Measurements from ENCODE around the gene NUMBL.

GRCh38 chr19:40650749-40651305, 39.6 kb downstream of the NUMBL start:
- TF ChIP-seq, protein P1, sequence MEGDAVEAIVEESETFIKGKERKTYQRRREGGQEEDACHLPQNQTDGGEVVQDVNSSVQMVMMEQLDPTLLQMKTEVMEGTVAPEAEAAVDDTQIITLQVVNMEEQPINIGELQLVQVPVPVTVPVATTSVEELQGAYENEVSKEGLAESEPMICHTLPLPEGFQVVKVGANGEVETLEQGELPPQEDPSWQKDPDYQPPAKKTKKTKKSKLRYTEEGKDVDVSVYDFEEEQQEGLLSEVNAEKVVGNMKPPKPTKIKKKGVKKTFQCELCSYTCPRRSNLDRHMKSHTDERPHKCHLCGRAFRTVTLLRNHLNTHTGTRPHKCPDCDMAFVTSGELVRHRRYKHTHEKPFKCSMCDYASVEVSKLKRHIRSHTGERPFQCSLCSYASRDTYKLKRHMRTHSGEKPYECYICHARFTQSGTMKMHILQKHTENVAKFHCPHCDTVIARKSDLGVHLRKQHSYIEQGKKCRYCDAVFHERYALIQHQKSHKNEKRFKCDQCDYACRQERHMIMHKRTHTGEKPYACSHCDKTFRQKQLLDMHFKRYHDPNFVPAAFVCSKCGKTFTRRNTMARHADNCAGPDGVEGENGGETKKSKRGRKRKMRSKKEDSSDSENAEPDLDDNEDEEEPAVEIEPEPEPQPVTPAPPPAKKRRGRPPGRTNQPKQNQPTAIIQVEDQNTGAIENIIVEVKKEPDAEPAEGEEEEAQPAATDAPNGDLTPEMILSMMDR (IDR thresholded peaks at IDR 0.05): no peak
- no peak for TF ChIP-seq POLR2A (IDR thresholded peaks at IDR 0.05; ENCODE audit: low read length)
- TF ChIP-seq ATOH8 (CRISPR knock-in tag; IDR thresholded peaks at IDR 0.05; ENCODE audit: low read depth): no peak
- no peak for TF ChIP-seq MAX (IDR thresholded peaks at IDR 0.05)
- no peak for TF ChIP-seq CHD4 (IDR thresholded peaks at IDR 0.05; ENCODE audit: borderline replicate concordance)
- TF ChIP-seq REST (IDR thresholded peaks at IDR 0.05): no peak
- TF ChIP-seq, protein P2, sequence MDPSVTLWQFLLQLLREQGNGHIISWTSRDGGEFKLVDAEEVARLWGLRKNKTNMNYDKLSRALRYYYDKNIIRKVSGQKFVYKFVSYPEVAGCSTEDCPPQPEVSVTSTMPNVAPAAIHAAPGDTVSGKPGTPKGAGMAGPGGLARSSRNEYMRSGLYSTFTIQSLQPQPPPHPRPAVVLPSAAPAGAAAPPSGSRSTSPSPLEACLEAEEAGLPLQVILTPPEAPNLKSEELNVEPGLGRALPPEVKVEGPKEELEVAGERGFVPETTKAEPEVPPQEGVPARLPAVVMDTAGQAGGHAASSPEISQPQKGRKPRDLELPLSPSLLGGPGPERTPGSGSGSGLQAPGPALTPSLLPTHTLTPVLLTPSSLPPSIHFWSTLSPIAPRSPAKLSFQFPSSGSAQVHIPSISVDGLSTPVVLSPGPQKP (IDR thresholded peaks at IDR 0.05; ENCODE audit: low read depth, low read length): no peak
- TF ChIP-seq, protein P3, sequence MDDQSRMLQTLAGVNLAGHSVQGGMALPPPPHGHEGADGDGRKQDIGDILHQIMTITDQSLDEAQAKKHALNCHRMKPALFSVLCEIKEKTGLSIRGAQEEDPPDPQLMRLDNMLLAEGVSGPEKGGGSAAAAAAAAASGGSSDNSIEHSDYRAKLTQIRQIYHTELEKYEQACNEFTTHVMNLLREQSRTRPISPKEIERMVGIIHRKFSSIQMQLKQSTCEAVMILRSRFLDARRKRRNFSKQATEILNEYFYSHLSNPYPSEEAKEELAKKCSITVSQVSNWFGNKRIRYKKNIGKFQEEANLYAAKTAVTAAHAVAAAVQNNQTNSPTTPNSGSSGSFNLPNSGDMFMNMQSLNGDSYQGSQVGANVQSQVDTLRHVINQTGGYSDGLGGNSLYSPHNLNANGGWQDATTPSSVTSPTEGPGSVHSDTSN (IDR thresholded peaks at IDR 0.05): no peak

Measured in A549 (cell line).